Measurements from ENCODE around the gene TMC4.

GRCh38 chr19:54162241-54162805 is 10.6 kb downstream of the TMC4 start:
- TF ChIP-seq CTCF (conservative IDR thresholded peaks at IDR 0.05; ENCODE audit: low read length) (no peak), EZH2phosphoT487 (IDR thresholded peaks at IDR 0.05; ENCODE audit: borderline replicate concordance) (no peak)
